Thymus (tissue), 11 donors: Measurements from ENCODE around the gene PPARG. TPM values are rescaled to one million over a fixed set of nuclear protein-coding genes. Genes with fewer than 3 reads are reported as not detected.

ENCODE experiments used
- DNase-seq, 9 donors: peaks; one replicate each; pipeline ENCODE4 v3.0.0-alpha.2; 2013; ENCODE audit warnings: low spot score in 9 of 9, low read depth in 6 of 9, missing footprints in 1 of 9
- H3K27ac ChIP-seq, 2 donors: one replicate each; pipeline ENCODE4 v1.5.1; 2013; ENCODE audit warnings: control low read depth in 1 of 2, low read depth in 1 of 2, low read length in 1 of 2, mild to moderate bottlenecking in 1 of 2, moderate library complexity in 1 of 2
- H3K27me3 ChIP-seq, 2 donors: one replicate each; pipeline ENCODE4 v1.5.1; 2013; ENCODE audit warnings: low read length in 1 of 2; ENCODE audit not compliant: control insufficient read depth in 2 of 2, insufficient read depth in 1 of 2
- H3K36me3 ChIP-seq, 2 donors: one replicate each; pipeline ENCODE4 v1.5.1; 2013; ENCODE audit warnings: low read length in 1 of 2, mild to moderate bottlenecking in 1 of 2, moderate library complexity in 1 of 2; ENCODE audit not compliant: control insufficient read depth in 2 of 2, insufficient read depth in 2 of 2
- H3K4me1 ChIP-seq, 2 donors: one replicate each; pipeline ENCODE4 v1.5.1; 2013; ENCODE audit warnings: low read length in 2 of 2; ENCODE audit not compliant: control insufficient read depth in 2 of 2, insufficient read depth in 2 of 2
- H3K4me3 ChIP-seq, 2 donors: one replicate each; pipeline ENCODE4 v1.5.1; 2013; ENCODE audit warnings: low read length in 2 of 2, control low read depth in 1 of 2, mild to moderate bottlenecking in 1 of 2
- H3K9me3 ChIP-seq, 2 donors: one replicate each; pipeline ENCODE4 v1.5.1; 2013; ENCODE audit warnings: low read length in 1 of 2, mild to moderate bottlenecking in 1 of 2; ENCODE audit not compliant: control insufficient read depth in 2 of 2, insufficient read depth in 1 of 2
- WGBS: extraction: QIAGEN DNeasy Blood & Tissue Kit; methylation state at CpG from one replicate; pipeline ENCODE4 v1.1.7; 2013; 5-methylcytosine and 5-hydroxymethylcytosine counted together
- polyA plus RNA-seq: library from polyadenylated mRNA; stranded (reverse); fragments of 200-250 nt; gene quantifications from one replicate; pipeline ENCODE4 v1.2.3, GENCODE V29; 2013
- total RNA-seq: library from RNA; stranded (reverse); fragments of 120-200 nt; gene quantifications from one replicate; pipeline ENCODE4 v1.2.4, GENCODE V29; 2013
- donor health status: healthy.

The PPARG gene
- total and polyA plus RNA-seq, 2 donors = 4.3 to 8.8 TPM

DNA sequence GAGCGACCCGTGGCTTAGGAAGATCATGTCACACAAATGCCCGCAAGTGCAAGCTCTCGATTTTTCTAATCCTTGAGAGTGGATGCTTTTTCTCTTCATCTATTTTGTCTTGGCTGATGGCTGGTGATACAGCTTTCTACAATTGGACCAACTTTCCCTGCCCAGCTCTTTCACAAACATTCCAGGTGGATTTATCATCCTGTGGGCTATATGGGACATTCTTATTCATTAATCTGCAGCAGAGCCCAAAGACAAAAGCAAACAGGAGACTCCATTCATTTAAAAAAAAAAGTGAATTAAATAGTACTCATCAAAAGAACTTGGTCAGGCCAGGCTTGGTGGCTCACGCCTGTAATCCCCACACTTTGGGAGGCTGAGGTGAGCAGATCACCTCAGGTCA, 181.2 kb downstream of the PPARG start:
- Histone ChIP-seq H3K4me1 (peaks cover 0 to 9% of the 10 kb centered on the region in 2 donors), H3K27ac (no peak overlapping the region), H3K36me3 (no peaks in the 10 kb centered on the region), H3K4me3 (no peak overlapping the region), H3K27me3 (no peaks in the 10 kb centered on the region), H3K9me3 (no peaks in the 10 kb centered on the region)
- no peak for DNase-seq
- WGBS = 95% methylated on average over 5 of the region's 5 CpGs

DNA sequence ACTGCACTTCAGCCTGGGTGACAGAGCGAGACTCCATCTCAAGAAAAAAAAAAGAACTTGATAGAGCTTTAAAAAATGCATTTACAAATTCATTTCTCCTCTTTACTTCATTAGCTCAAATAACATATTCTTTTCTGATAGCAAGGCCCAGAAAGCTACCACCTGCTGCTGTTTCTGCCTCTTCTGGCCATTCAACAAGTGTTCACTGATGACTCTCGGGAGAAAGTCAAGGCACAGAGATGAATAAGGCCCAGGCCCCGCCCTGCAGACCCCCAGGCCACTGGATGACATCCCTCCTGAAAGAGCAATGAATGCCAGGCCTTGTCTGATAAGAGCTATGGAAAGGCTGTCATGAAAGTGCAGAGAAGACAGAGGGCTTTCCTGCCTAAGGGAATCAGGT, 181.8 kb downstream of the PPARG start:
- Histone ChIP-seq H3K36me3 (no peaks in the 10 kb centered on the region), H3K4me1 (peaks cover 0 to 9% of the 10 kb centered on the region in 2 donors), H3K27me3 (no peaks in the 10 kb centered on the region), H3K27ac (no peak overlapping the region), H3K9me3 (no peaks in the 10 kb centered on the region), H3K4me3 (no peak overlapping the region)
- DNase-seq = no peak
- WGBS = 98% methylated on average over 3 of the region's 3 CpGs

DNA sequence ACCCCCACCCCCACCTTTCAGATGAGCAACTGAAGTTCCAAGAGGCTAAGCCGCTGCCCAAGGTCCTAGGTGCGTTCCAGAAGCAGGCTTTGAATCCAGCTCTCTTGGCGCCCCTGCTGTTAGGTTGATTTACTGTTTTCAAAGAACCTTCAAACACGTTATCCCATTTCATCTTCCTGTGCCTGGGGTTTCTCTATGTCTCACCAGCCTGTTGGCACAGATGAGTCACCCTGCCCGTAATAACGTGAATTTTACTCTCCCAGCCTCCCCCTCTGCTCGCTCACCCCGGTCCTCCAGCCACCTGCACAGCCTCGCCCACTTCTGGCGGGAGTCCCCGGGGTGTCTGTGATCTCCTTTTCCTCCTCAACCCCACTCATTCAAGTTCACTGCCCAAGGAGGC, 182.4 kb downstream of the PPARG start:
- Histone ChIP-seq H3K36me3 (no peaks in the 10 kb centered on the region), H3K27ac (no peak overlapping the region), H3K4me1 (peaks cover 0 to 9% of the 10 kb centered on the region in 2 donors), H3K9me3 (no peaks in the 10 kb centered on the region), H3K4me3 (no peak overlapping the region), H3K27me3 (no peaks in the 10 kb centered on the region)
- WGBS = 60% methylated on average over 11 of the region's 11 CpGs
- no peak for DNase-seq

DNA sequence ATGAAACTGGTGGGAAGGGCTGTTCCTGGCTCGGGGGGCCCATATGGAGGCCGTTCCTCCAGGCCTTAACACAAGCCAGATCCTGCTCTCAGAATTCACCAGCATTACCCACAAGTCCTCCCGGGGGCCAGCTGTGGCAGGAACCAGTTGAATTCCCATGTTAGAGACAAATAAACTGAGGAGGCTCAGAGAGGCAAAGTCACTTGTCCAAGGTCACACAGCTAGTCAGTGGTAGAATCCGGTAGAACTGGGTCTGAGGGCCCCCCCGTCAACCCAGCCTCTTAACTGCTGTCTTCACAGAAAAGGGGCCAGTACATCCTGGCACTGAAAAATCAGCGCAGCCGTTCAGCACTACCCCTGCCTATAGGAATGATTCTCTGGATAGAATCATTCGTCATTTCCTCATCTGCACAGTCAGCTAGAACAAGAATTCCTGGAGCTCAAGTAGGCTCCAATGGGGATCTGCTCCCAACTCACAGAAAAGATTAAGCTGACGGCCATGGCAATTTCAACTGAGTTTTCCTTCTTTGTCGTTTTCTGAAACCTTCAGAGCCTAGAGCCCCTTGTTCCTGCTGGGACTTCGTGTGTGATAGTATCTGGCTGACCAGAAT, 183.2 kb downstream of the PPARG start:
- H3K4me1 ChIP-seq = peaks cover 0 to 9% of the 10 kb centered on the region in 2 donors
- no peak overlapping the region for H3K27ac ChIP-seq
- no peak for DNase-seq
- WGBS = 92% methylated on average over 11 of the region's 11 CpGs
- H3K4me3 ChIP-seq = no peak overlapping the region
- no peaks in the 10 kb centered on the region for H3K27me3 ChIP-seq
- no peaks in the 10 kb centered on the region for H3K36me3 ChIP-seq
- no peaks in the 10 kb centered on the region for H3K9me3 ChIP-seq

DNA sequence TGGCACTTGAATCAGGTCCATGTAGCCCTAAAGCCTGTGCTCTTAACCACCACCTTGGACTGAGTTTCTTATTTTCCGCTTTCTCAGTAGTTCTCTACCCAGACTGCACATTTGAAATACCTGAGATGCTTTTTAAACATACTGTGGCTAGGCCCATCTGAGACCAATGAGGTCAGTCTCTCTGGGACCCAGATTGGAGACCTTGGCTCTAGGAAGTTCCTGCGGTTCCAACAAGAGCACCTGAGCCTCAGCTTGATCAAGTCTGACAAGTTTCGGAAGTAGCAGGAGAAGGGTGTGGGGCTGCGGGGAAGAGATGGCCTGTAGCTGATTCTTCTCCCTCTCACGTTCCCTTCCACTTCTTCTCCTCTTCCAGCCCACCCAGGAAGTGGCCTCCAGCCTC, 183.9 kb downstream of the PPARG start:
- Histone ChIP-seq H3K4me1 (peaks cover 0 to 9% of the 10 kb centered on the region in 2 donors), H3K4me3 (no peak overlapping the region), H3K27me3 (no peaks in the 10 kb centered on the region), H3K27ac (no peak overlapping the region), H3K36me3 (no peaks in the 10 kb centered on the region), H3K9me3 (no peaks in the 10 kb centered on the region)
- DNase-seq = no peak
- WGBS = 95% methylated on average over 5 of the region's 5 CpGs

DNA sequence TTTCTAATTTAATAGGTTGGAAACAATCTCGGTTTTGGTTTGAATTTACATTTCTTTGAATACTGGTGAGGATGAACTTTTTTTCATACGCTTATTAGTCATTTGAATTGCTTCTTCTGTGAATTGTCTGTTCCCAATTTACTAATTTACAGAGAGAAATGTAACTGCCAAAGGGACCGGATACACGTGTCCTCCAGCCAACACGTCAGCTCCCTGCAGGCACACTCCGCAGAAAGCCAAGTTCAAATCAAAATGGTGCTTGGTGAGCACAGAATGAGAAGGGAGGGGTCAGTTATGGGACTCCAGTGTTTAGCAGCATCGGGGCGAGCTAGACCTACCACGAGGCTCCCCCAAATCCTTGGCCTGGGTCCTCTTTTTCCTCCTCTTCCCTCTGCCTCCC, 184.6 kb downstream of the PPARG start:
- Histone ChIP-seq H3K27me3 (no peaks in the 10 kb centered on the region), H3K4me1 (peaks cover 0 to 9% of the 10 kb centered on the region in 2 donors), H3K4me3 (no peak overlapping the region), H3K9me3 (no peaks in the 10 kb centered on the region), H3K27ac (no peak overlapping the region), H3K36me3 (no peaks in the 10 kb centered on the region)
- 97% methylated on average over 9 of the region's 9 CpGs for WGBS
- DNase-seq = no peak

DNA sequence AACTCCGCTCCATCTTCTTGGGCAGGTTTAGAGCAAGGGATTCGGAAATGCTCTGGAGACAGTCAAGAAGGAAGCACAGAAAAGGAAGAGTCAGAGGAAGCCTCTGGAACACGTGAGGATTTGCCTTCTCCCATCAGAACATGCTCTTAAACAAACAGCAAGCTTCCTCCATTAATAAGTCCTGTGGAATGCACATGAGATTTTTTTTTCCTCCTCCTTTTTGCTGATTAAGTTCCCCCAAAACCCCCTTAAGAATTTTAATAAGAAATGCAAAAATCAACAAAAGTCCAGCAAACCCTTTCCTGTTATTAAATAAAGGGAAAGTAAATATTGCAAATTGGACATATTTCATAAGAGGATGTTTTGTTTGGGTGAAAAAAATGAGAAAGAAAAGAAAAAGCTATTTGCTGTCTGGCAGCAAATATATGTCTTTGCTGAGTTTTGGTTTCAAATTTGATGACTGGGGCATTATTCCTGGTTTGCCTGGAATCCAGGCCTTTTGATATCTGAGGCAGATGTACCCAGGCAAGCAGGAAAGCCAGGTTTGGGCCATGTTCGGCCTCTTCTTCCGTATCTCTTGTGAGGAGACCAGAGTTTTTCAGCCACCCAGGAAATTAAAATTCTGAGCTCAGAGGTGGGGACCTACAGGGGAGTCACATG, 187.5 kb downstream of the PPARG start:
- H3K36me3 ChIP-seq = no peaks in the 10 kb centered on the region
- 95% methylated on average over 5 of the region's 5 CpGs for WGBS
- peaks cover 0 to 3% of the 10 kb centered on the region in 2 donors for H3K9me3 ChIP-seq
- no peaks in the 10 kb centered on the region for H3K27me3 ChIP-seq
- H3K27ac ChIP-seq = peak overlapping the region in 1 of 2 donors; percentile 34
- H3K4me1 ChIP-seq = peaks cover 0 to 9% of the 10 kb centered on the region in 2 donors
- no peak for DNase-seq
- no peak overlapping the region for H3K4me3 ChIP-seq

DNA sequence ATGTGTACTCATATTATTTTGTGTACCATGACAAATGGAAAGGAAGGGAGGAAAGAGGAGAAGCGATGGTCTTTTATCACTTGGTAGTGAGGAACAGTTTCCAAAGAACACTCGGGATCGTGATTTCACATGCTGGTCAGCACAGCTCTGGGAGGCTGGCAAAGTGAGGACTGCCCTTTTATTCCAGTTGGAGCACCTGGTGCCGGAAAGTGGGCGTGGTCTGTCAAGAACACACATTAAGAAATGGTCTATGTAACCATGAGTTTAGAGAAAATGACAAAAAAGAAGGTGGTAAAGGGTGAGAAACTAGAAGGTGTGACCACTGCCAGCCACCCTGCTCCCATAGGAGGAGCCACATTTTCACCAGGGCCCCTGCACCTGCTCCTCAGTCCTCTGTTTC, 188.4 kb downstream of the PPARG start:
- Histone ChIP-seq H3K9me3 (peaks cover 0 to 3% of the 10 kb centered on the region in 2 donors), H3K27ac (no peak overlapping the region), H3K36me3 (no peaks in the 10 kb centered on the region), H3K4me3 (no peak overlapping the region), H3K4me1 (peaks cover 0 to 7% of the 10 kb centered on the region in 2 donors), H3K27me3 (no peaks in the 10 kb centered on the region)
- no peak for DNase-seq
- WGBS = 97% methylated on average over 5 of the region's 5 CpGs

DNA sequence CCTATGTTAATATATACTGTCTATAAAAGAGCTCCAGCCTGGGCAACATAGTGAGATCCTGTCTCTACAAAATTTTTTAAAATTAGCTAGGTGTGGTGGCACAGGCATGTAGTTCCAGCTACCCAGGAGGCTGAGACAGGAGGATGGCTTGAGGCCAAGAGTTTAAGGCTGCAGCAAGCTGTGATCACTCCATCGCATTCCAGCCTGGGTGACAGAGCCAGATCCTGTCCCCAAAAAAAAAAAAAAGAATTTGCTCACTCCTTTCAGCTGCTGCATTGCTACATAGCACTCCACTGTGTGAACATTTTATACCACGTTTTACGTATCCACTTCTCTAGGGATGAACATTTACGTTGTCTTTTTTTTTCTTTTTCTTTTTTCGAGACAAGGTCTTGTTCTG, 189.5 kb downstream of the PPARG start:
- Histone ChIP-seq H3K36me3 (no peaks in the 10 kb centered on the region), H3K9me3 (peaks cover 0 to 3% of the 10 kb centered on the region in 2 donors), H3K4me3 (no peak overlapping the region), H3K27ac (no peak overlapping the region), H3K4me1 (peaks cover 6 to 13% of the 10 kb centered on the region in 2 donors), H3K27me3 (no peaks in the 10 kb centered on the region)
- 95% methylated on average over 5 of the region's 5 CpGs for WGBS
- no peak for DNase-seq
